ENCODE results near the gene ZBTB11. TPM values are rescaled to one million over a fixed set of nuclear protein-coding genes. Genes with fewer than 3 reads are reported as not detected.

Gene ZBTB11
- total RNA-seq, 1 donor from 2014 or later: 11.8 TPM

GRCh38 chr3:101675709-101676215 lies 1.2 kb downstream of the ZBTB11 start:
- no peak for DNase-seq (ENCODE audit: low read depth)
- TF ChIP-seq, protein P1, sequence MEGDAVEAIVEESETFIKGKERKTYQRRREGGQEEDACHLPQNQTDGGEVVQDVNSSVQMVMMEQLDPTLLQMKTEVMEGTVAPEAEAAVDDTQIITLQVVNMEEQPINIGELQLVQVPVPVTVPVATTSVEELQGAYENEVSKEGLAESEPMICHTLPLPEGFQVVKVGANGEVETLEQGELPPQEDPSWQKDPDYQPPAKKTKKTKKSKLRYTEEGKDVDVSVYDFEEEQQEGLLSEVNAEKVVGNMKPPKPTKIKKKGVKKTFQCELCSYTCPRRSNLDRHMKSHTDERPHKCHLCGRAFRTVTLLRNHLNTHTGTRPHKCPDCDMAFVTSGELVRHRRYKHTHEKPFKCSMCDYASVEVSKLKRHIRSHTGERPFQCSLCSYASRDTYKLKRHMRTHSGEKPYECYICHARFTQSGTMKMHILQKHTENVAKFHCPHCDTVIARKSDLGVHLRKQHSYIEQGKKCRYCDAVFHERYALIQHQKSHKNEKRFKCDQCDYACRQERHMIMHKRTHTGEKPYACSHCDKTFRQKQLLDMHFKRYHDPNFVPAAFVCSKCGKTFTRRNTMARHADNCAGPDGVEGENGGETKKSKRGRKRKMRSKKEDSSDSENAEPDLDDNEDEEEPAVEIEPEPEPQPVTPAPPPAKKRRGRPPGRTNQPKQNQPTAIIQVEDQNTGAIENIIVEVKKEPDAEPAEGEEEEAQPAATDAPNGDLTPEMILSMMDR (conservative IDR thresholded peaks at IDR 0.05; ENCODE audit: low read depth, low read length): no peak

DNA sequence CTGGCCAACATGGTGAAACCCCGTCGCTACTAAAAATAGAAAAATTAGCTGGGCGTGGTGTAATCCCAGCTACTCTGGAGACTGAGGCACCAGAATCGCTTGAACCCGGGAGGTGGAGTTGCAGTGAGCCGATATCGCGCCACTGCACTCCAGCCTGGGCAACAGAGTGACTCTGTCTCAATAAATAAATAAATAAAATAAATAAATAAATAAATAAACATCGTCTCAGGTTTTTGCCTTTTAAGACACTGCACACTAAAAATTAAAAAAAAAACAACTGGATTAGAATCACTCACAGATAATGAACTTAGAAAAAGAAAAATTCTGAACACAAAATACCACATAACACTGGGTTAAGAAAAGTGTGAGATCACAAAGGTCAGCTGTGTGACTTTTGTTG lies 2.4 kb downstream of the ZBTB11 start:
- TF ChIP-seq, protein P1 (conservative IDR thresholded peaks at IDR 0.05; ENCODE audit: low read depth, low read length): no peak
- H3K4me3 ChIP-seq (ENCODE audit: low read depth, low read length): peak overlapping the region; percentile 86
- DNase-seq (ENCODE audit: low read depth): no peak

More at GRCh38 chr3:101675709-101676215, 1.2 kb downstream of the ZBTB11 start:
- peak overlapping the region; percentile 86 for H3K4me3 ChIP-seq (ENCODE audit: low read depth, low read length)

DNA sequence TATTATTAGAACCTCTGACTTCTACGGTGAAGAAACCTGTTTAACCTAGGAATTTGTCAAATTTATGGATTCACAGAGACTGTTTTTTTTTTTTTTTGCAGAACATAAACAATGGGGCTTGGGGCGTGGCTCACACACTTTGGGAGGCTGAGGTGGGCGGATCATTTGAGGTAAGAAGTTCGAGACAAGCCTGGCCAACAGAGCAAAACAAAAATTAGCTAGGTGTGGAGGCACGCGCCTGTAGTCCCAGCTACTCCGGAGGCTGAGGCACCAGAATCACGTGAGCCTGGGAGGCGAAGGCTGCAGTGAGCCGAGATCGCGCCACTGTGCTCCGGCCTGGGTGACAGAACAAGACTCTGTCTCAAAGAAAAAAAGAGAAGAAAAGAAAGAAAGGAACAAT lies 3.0 kb downstream of the ZBTB11 start:
- no peak for DNase-seq (ENCODE audit: low read depth)
- TF ChIP-seq, protein P1 (conservative IDR thresholded peaks at IDR 0.05; ENCODE audit: low read depth, low read length): no peak
- H3K4me3 ChIP-seq (ENCODE audit: low read depth, low read length): no peak overlapping the region

GRCh38 chr3:101671014-101671413 lies 5.9 kb downstream of the ZBTB11 start:
- TF ChIP-seq, protein P1 (conservative IDR thresholded peaks at IDR 0.05; ENCODE audit: low read depth, low read length): no peak
- no peak for DNase-seq (ENCODE audit: low read depth)
- no peak overlapping the region for H3K4me3 ChIP-seq (ENCODE audit: low read depth, low read length)

GRCh38 chr3:101667844-101668243 lies 9.1 kb downstream of the ZBTB11 start:
- TF ChIP-seq, protein P1 (conservative IDR thresholded peaks at IDR 0.05; ENCODE audit: low read depth, low read length): no peak
- H3K4me3 ChIP-seq (ENCODE audit: low read depth, low read length): no peak overlapping the region
- DNase-seq (ENCODE audit: low read depth): no peak

GRCh38 chr3:101667331-101667730 lies 9.6 kb downstream of the ZBTB11 start:
- DNase-seq (ENCODE audit: low read depth): no peak
- TF ChIP-seq, protein P1 (conservative IDR thresholded peaks at IDR 0.05; ENCODE audit: low read depth, low read length): no peak
- H3K4me3 ChIP-seq (ENCODE audit: low read depth, low read length): no peak overlapping the region

DNA sequence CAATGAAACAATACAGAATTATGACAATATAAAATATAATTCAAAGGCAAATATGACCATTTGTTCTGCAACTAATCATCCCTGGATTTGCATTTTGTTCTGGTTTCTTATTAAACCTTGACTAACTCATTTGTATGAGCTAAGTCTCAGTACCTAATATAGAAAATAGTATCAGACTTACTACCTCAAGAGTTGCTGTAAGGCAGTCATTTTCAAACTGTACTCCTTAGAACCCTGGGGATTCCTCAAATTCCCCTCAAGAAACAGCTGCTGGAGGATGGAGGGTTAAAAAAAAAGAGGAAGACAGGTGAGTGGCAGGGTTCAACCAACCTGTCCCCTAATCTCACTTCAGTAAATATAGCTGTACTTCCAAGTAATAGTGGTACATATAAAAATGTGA lies 11.1 kb downstream of the ZBTB11 start:
- TF ChIP-seq, protein P1 (conservative IDR thresholded peaks at IDR 0.05; ENCODE audit: low read depth, low read length): no peak
- H3K4me3 ChIP-seq (ENCODE audit: low read depth, low read length): no peak overlapping the region
- DNase-seq (ENCODE audit: low read depth): no peak
